Testis (tissue), 3 donors: ENCODE results near the gene CHST2. TPM values are rescaled to one million over a fixed set of nuclear protein-coding genes. Genes with fewer than 3 reads are reported as not detected.

Experiments
- DNase-seq: peaks from one replicate; pipeline ENCODE4 v3.0.0-alpha.2; 2019
- H3K27ac ChIP-seq, 2 donors: fragments of 200-600 bp; sonication (generic); one replicate each; pipeline ENCODE4 v1.5.1; 2019
- H3K27me3 ChIP-seq: fragments of 200-600 bp; sonication (generic); one replicate; pipeline ENCODE4 v1.5.1; 2019
- H3K36me3 ChIP-seq: fragments of 200-600 bp; sonication (generic); one replicate; pipeline ENCODE4 v1.5.1; 2017; ENCODE audit warnings: low read depth; ENCODE audit errors: missing control alignments
- H3K4me1 ChIP-seq: fragments of 200-600 bp; sonication (generic); one replicate; pipeline ENCODE4 v1.5.1; 2019
- H3K4me3 ChIP-seq, 2 donors: fragments of 200-600 bp; sonication (generic); one replicate each; pipeline ENCODE4 v1.5.1; 2017 to 2019
- H3K9me3 ChIP-seq: fragments of 200-600 bp; sonication (generic); one replicate; pipeline ENCODE4 v1.5.1; 2017
- POLR2A ChIP-seq: fragments of 450-650 bp; IDR thresholded peaks from one replicate; pipeline ENCODE4 v1.6.1; 2017; ENCODE audit warnings: antibody characterized with exemption, mild to moderate bottlenecking, moderate library complexity
- WGBS, 2 donors: methylation state at CpG; one replicate each; pipeline ENCODE4 v1.1.5; 2018; 5-methylcytosine and 5-hydroxymethylcytosine counted together
- intact Hi-C: fragments of 100-400 bp; cut with DNase I; formaldehyde crosslinking; loops from one replicate; pipeline ENCODE4 v1.15.1; 2023; ENCODE audit warnings: low total_unique reads
- polyA plus RNA-seq: library from polyadenylated mRNA; stranded (reverse); fragments of 350-450 nt; fragmentation: Illumina TruSeq; extraction: RNeasy Lipid Tissue Mini Kit (QIAGEN cat#74804); gene quantifications from one replicate; pipeline ENCODE4 v1.2.3, GENCODE V29; 2014; ENCODE audit warnings: low read depth, low replicate concordance; ENCODE audit not compliant: insufficient read depth
- total RNA-seq, 2 donors: library from RNA; depleted of rRNA; stranded (reverse); fragments of >200 nt; gene quantifications; one replicate each; pipeline ENCODE4 v1.2.3, GENCODE V29; 2016
- TF ChIP-seq, protein P1 (sequence below), 3 experiments: fragments of 450-650 bp in 2 of 3; fragments of 200-600 bp in 1 of 3; sonication (generic) in 1 of 3; IDR thresholded peaks; one replicate each; pipeline ENCODE4 v1.5.1; 2016 to 2019; ENCODE audit warnings: antibody characterized with exemption in 3 of 3, mild to moderate bottlenecking in 2 of 3, moderate library complexity in 1 of 3

The CHST2 gene
- total and polyA plus RNA-seq, 3 donors from 2014 or later: 3.7 to 7.5 (median 6.8) TPM

- no peaks in the 10 kb centered on the region for H3K9me3 ChIP-seq
- no peaks in the 10 kb centered on the region for H3K36me3 ChIP-seq
- intact Hi-C loops: no loop called here
- 32 to 37% methylated on average over 3 of the region's 3 CpGs for WGBS, 2 donors
- H3K4me1 ChIP-seq: no peaks in the 10 kb centered on the region
- H3K4me3 ChIP-seq: no peak overlapping the region
- no peaks in the 10 kb centered on the region for H3K27me3 ChIP-seq
- H3K27ac ChIP-seq: no peak overlapping the region
- no peak for DNase-seq
- TF ChIP-seq POLR2A: no peak
- TF ChIP-seq, protein P1, sequence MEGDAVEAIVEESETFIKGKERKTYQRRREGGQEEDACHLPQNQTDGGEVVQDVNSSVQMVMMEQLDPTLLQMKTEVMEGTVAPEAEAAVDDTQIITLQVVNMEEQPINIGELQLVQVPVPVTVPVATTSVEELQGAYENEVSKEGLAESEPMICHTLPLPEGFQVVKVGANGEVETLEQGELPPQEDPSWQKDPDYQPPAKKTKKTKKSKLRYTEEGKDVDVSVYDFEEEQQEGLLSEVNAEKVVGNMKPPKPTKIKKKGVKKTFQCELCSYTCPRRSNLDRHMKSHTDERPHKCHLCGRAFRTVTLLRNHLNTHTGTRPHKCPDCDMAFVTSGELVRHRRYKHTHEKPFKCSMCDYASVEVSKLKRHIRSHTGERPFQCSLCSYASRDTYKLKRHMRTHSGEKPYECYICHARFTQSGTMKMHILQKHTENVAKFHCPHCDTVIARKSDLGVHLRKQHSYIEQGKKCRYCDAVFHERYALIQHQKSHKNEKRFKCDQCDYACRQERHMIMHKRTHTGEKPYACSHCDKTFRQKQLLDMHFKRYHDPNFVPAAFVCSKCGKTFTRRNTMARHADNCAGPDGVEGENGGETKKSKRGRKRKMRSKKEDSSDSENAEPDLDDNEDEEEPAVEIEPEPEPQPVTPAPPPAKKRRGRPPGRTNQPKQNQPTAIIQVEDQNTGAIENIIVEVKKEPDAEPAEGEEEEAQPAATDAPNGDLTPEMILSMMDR (IDR thresholded peaks at IDR 0.05): no peak
Measured at GRCh38 chr3:143171141-143171980, 51.8 kb downstream of the CHST2 start.

- Histone ChIP-seq H3K27ac (no peak overlapping the region), H3K9me3 (no peaks in the 10 kb centered on the region), H3K27me3 (no peaks in the 10 kb centered on the region), H3K4me1 (no peaks in the 10 kb centered on the region), H3K36me3 (no peaks in the 10 kb centered on the region), H3K4me3 (no peak overlapping the region)
- TF ChIP-seq, protein P1 (IDR thresholded peaks at IDR 0.05): no peak
- TF ChIP-seq POLR2A: no peak
- DNase-seq: no peak
- WGBS, 2 donors: 81% methylated on average over 5 of the region's 5 CpGs
- intact Hi-C loops: no loop called here
Measured at GRCh38 chr3:143172062-143172794, 52.7 kb downstream of the CHST2 start.

DNA sequence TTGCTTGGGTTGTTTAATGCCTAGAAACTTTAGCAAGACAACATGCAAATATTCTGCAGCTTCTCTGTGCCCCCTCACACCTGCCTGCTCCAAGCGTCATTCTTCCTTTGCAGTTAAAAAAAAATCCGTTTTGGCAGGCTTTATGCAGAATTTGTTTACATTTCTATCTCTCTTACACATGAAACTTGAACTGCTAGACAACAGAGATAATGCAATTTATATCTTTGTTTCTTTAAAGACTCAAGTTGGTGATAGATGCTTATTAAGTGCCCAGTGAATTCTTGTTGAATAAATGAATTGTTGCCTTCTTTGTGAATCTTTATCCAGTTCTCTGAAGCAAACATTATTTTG is 53.2 kb downstream of the CHST2 start:
- H3K27me3 ChIP-seq: no peaks in the 10 kb centered on the region
- TF ChIP-seq, protein P1 (IDR thresholded peaks at IDR 0.05): no peak
- TF ChIP-seq POLR2A: no peak
- H3K27ac ChIP-seq: no peak overlapping the region
- no peak for DNase-seq
- no peaks in the 10 kb centered on the region for H3K4me1 ChIP-seq
- H3K36me3 ChIP-seq: no peaks in the 10 kb centered on the region
- H3K9me3 ChIP-seq: no peaks in the 10 kb centered on the region
- WGBS, 2 donors: 46 to 86% methylated on average over 2 of the region's 2 CpGs
- no peak overlapping the region for H3K4me3 ChIP-seq
- intact Hi-C loops: no loop called here

DNA sequence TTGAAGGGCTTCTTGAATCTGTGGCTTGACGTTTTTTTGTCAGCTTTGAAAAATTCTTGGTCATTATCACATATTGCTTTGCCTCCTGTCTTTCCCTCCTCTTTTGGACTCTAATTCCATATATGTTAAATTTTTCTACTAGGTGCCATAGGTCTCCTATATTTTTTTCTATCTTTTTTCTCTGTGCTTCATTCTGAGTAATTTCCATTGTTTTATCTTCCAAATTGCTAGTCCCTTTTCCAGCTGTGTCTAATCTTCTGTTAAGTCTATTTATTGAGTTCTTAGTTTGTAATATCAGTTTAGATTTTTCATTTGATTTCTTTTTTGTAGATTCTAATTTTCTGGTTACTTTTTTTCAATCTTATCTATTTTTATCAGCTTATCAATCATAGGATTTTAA is 53.7 kb downstream of the CHST2 start:
- no peak for TF ChIP-seq POLR2A
- Histone ChIP-seq H3K27ac (no peak overlapping the region), H3K4me1 (no peaks in the 10 kb centered on the region), H3K27me3 (no peaks in the 10 kb centered on the region), H3K9me3 (no peaks in the 10 kb centered on the region), H3K36me3 (no peaks in the 10 kb centered on the region), H3K4me3 (no peak overlapping the region)
- intact Hi-C loops: no loop called here
- WGBS, 2 donors: 82 to 91% methylated on average over 1 of the region's 1 CpG
- DNase-seq: no peak

Other genes starting within 250 kb of the CHST2 start
- 10 to 100 TPM; 10.7 to 14.4 TPM for gene PCOLCE2, start 230.7 kb upstream of the CHST2 start, total RNA-seq
- gene PCOLCE2, start 230.7 kb upstream of the CHST2 start, polyA plus RNA-seq: 15.4 TPM
- gene PAQR9, start 156.1 kb upstream of the CHST2 start, total RNA-seq: 10 to 100 TPM; 16.8 to 35.3 TPM
- gene PAQR9, start 156.1 kb upstream of the CHST2 start, polyA plus RNA-seq: 20.7 TPM
- 100 to 1,000 TPM; 110 to 112 TPM for gene U2SURP, start 118.2 kb upstream of the CHST2 start, total RNA-seq
- 38.1 TPM for gene U2SURP, start 118.2 kb upstream of the CHST2 start, polyA plus RNA-seq